Raji (cell line): ENCODE results near the gene PAXIP1.

Experiments used
- POLR2A ChIP-seq: IDR thresholded peaks from 2 replicates; pipeline ENCODE4 v1.6.1; 2011; ENCODE audit warnings: low read depth, low read length, control low read depth; ENCODE audit not compliant: insufficient read depth

The PAXIP1 gene

DNA sequence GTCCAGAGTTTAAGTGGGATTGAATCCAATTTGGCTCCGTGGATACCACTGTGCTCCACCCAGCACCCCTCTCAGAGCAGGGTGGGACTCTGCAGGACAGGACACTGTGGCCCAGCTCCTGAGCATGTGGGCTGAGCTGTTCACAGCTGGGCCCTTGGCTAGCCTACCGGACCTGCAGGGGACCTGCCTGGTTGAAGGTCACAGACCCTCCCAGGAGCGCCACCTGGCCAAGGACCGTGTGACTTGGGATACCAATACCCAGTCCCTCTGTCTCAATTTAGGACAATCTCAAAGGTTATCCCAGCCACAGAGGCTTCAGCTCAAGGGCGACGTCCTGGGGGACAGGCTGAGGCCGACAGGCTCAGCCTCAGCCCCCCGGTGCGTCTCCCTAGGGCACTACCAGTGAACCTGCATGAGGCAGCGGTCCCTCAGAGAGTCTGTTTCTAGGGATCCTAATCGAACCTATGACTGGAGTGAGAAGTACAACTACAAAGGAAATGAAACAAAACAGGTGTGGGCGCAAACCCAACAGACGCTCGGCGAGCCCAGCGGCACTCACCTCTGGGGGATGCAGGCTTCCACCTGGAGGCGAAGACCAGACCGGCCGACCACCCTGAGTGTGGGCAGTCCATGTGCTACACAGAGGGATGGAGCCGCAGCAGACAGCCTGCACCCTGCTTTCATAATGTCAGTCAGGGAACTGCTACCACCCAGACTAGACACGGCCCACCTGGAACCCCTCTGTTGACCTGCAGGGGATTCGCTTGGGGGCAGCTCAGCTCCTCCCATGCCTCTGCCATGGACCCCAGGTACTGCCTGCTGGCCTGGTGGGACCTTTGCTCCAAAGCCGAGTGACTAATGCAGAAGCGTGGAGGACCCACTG, 103.7 kb downstream of the PAXIP1 start:
- no peak for TF ChIP-seq POLR2A

DNA sequence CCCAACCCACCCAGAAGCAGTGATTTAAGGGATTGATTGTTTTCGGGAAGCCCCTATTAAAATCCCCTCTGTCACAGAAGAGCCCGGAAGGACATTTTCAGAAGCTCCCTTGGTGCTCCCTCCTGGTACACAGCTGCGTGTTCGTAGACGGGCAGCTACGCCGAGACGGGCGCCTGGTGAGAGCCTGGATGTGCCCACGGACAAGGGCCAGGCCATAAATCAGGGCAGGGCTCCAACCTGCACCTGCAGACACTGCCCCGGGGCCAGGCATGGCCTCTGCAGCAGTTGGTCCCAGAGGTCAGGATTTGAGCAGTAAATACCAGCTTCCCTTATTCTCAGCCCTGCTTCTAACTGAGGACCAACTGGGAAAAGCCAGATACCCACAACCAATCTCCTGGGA, 106.8 kb downstream of the PAXIP1 start:
- TF ChIP-seq POLR2A, result no peak
